ENCODE results near the gene TAF4. TPM values are rescaled to one million over a fixed set of nuclear protein-coding genes. Genes with fewer than 3 reads are reported as not detected.

Gene TAF4
- total and polyA plus RNA-seq, 3 experiments from 2014 or later: 1.4 to 21.0 (median 20.5) TPM

GRCh38 chr20:62063981-62064769 lies 1.5 kb downstream of the TAF4 start:
- ChIA-PET POLR2A (no interaction called here), CTCF (no interaction called here)
- no peaks in the 10 kb centered on the region for H3K36me3 ChIP-seq (ENCODE audit: insufficient read depth, low read length)
- H3K27ac ChIP-seq (ENCODE audit: low read depth, low read length): no peak overlapping the region
- peaks cover 57 to 68% (median 58%) of the 10 kb centered on the region in 3 donors for H3K4me1 Mint-ChIP-seq
- H3K36me3 Mint-ChIP-seq: peaks cover 0 to 15% (median 0%) of the 10 kb centered on the region in 3 donors
- H3K9me3 ChIP-seq (ENCODE audit: low read length): no peaks in the 10 kb centered on the region
- H3K4me3 ChIP-seq (ENCODE audit: low read length): no peak overlapping the region
- peak overlapping the region; percentile 76 to 90 (median 79) for H3K4me3 Mint-ChIP-seq
- H3K4me1 ChIP-seq (ENCODE audit: insufficient read depth, low read length): peaks cover 45% of the 10 kb centered on the region
- no peaks in the 10 kb centered on the region for H3K27me3 ChIP-seq (ENCODE audit: insufficient read depth, low read length, poor library complexity, severe bottlenecking)
- H3K27me3 Mint-ChIP-seq: peaks cover 0 to 5% of the 10 kb centered on the region in 2 donors
- H3K9me3 Mint-ChIP-seq: no peaks in the 10 kb centered on the region
- H3K27ac Mint-ChIP-seq: peak overlapping the region in 5 of 8 donors; percentile 36 to 89 (median 77)
- DNase-seq: no peak

DNA sequence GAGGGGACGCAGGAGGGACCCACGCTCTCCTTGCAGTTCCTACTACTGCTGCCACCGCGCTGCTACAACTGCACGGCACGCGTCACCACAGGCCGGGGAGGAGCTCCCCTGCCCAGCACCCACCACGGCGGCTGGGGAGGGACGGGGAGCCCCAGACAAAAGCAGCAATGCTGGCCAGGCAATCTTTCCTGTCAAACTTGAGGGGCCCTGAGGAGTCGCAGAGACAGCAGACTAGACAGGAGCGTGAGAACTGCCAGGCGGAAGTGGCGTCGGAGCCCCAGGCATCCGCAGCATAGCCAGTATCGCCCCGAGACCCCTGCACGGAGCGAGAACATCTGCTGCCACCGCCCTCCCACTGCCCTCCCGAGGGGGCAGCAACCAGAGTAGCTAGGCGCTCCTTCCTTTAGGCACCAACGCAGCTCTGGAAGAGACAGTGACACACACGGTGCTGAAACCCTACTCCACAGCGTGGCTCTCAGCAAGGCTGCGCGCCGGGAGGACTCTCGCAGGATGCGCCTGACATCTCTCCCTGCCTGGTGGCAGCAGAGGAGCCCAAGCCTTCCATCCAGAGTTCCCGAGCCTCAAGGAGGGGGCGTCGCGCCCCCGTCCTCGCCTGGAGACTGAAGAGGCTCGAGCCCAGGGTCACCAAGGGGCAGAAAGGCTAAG lies 2.2 kb downstream of the TAF4 start:
- peaks cover 0 to 5% of the 10 kb centered on the region in 2 donors for H3K27me3 Mint-ChIP-seq
- H3K4me1 Mint-ChIP-seq: peaks cover 57 to 71% (median 62%) of the 10 kb centered on the region in 3 donors
- POLR2A ChIA-PET: no interaction called here
- no peak overlapping the region for H3K4me3 ChIP-seq (ENCODE audit: low read length)
- CTCF ChIA-PET: no interaction called here
- no peak overlapping the region for H3K27ac ChIP-seq (ENCODE audit: low read depth, low read length)
- no peaks in the 10 kb centered on the region for H3K9me3 ChIP-seq (ENCODE audit: low read length)
- H3K4me1 ChIP-seq (ENCODE audit: insufficient read depth, low read length): peaks cover 44% of the 10 kb centered on the region
- no peaks in the 10 kb centered on the region for H3K36me3 ChIP-seq (ENCODE audit: insufficient read depth, low read length)
- peak overlapping the region; percentile 76 to 90 (median 79) for H3K4me3 Mint-ChIP-seq
- H3K9me3 Mint-ChIP-seq: no peaks in the 10 kb centered on the region
- no peak for DNase-seq
- H3K36me3 Mint-ChIP-seq: peaks cover 0 to 15% (median 0%) of the 10 kb centered on the region in 3 donors
- H3K27me3 ChIP-seq (ENCODE audit: insufficient read depth, low read length, poor library complexity, severe bottlenecking): no peaks in the 10 kb centered on the region
- peak overlapping the region in 6 of 8 donors; percentile 42 to 89 (median 74) for H3K27ac Mint-ChIP-seq

- CTCF ChIA-PET: no interaction called here
- peak overlapping the region in 6 of 8 donors; percentile 2 to 85 (median 52) for H3K27ac Mint-ChIP-seq
- POLR2A ChIA-PET: no interaction called here
These were observed 2.9 kb downstream of the TAF4 start for GRCh38 chr20:62062661-62063314.

DNA sequence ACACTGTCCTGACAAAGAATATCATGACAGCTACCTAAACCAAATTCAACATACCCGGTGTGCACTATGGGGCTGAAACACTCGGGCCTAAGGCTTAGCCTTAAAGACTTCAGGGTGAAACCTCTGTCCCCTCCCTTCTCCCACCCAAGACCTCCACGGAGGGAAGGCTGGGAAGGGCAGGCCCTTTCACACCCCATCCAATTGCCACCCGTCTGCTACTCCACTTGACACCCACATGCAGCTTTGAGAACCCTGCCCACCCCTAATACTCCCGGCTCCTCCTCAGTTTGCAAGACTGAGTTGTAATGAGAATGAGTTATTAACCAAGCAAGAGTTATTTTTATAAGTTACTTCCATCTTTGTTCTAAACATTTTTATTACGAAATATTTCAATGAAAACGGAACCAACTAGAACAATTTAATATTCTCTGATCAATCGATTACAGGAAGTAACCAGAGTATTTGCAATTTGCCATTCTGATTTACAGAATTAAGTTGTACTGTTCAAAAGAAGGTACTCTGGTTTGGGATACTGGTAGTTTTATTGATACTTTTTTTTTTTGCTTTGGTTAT lies 3.7 kb downstream of the TAF4 start:
- Mint-ChIP-seq H3K27me3 (peaks cover 0 to 5% of the 10 kb centered on the region in 2 donors), H3K36me3 (peaks cover 0 to 15% (median 0%) of the 10 kb centered on the region in 3 donors), H3K4me1 (peaks cover 48 to 65% (median 49%) of the 10 kb centered on the region in 3 donors), H3K4me3 (peak overlapping the region in 5 of 7 donors; percentile 14 to 90 (median 78)), H3K9me3 (no peaks in the 10 kb centered on the region), H3K27ac (peak overlapping the region in 3 of 8 donors; percentile 23 to 89 (median 85))
- DNase-seq: no peak
- no peak overlapping the region for H3K27ac ChIP-seq (ENCODE audit: low read depth, low read length)
- H3K9me3 ChIP-seq (ENCODE audit: low read length): no peaks in the 10 kb centered on the region
- ChIA-PET POLR2A (no interaction called here), CTCF (interaction anchor here (1.2 to 1.3 kb wide), 2 partner anchors 59 to 74 kb away, joined by 3 read pairs; no protein-coding TSS in a partner anchor)
- no peak overlapping the region for H3K4me3 ChIP-seq (ENCODE audit: low read length)
- peaks cover 31% of the 10 kb centered on the region for H3K4me1 ChIP-seq (ENCODE audit: insufficient read depth, low read length)
- no peaks in the 10 kb centered on the region for H3K36me3 ChIP-seq (ENCODE audit: insufficient read depth, low read length)
- no peaks in the 10 kb centered on the region for H3K27me3 ChIP-seq (ENCODE audit: insufficient read depth, low read length, poor library complexity, severe bottlenecking)

More at GRCh38 chr20:62062661-62063314, 2.9 kb downstream of the TAF4 start:
- Mint-ChIP-seq H3K9me3 (no peaks in the 10 kb centered on the region), H3K27me3 (peaks cover 0 to 5% of the 10 kb centered on the region in 2 donors), H3K4me1 (peaks cover 54 to 67% (median 56%) of the 10 kb centered on the region in 3 donors), H3K36me3 (peaks cover 0 to 15% (median 0%) of the 10 kb centered on the region in 3 donors), H3K4me3 (peak overlapping the region; percentile 76 to 90 (median 79))
- Histone ChIP-seq H3K4me1 (ENCODE audit: insufficient read depth, low read length) (peaks cover 37% of the 10 kb centered on the region), H3K36me3 (ENCODE audit: insufficient read depth, low read length) (no peaks in the 10 kb centered on the region), H3K27ac (ENCODE audit: low read depth, low read length) (no peak overlapping the region), H3K4me3 (ENCODE audit: low read length) (no peak overlapping the region), H3K27me3 (ENCODE audit: insufficient read depth, low read length, poor library complexity, severe bottlenecking) (no peaks in the 10 kb centered on the region), H3K9me3 (ENCODE audit: low read length) (no peaks in the 10 kb centered on the region)
- no peak for DNase-seq

GRCh38 chr20:62060631-62061541 lies 4.8 kb downstream of the TAF4 start:
- H3K27me3 ChIP-seq (ENCODE audit: insufficient read depth, low read length, poor library complexity, severe bottlenecking): no peaks in the 10 kb centered on the region
- Mint-ChIP-seq H3K4me1 (peaks cover 49 to 67% (median 52%) of the 10 kb centered on the region in 3 donors), H3K4me3 (peak overlapping the region in 4 of 7 donors; percentile 4 to 90 (median 50)), H3K9me3 (no peaks in the 10 kb centered on the region), H3K27ac (peak overlapping the region in 3 of 8 donors; percentile 35 to 85 (median 66)), H3K36me3 (peaks cover 0 to 16% (median 0%) of the 10 kb centered on the region in 3 donors), H3K27me3 (no peaks in the 10 kb centered on the region)
- no peak overlapping the region for H3K4me3 ChIP-seq (ENCODE audit: low read length)
- peaks cover 29% of the 10 kb centered on the region for H3K4me1 ChIP-seq (ENCODE audit: insufficient read depth, low read length)
- DNase-seq: no peak
- no peak overlapping the region for H3K27ac ChIP-seq (ENCODE audit: low read depth, low read length)
- H3K36me3 ChIP-seq (ENCODE audit: insufficient read depth, low read length): no peaks in the 10 kb centered on the region
- H3K9me3 ChIP-seq (ENCODE audit: low read length): no peaks in the 10 kb centered on the region
- POLR2A ChIA-PET: no interaction called here
- CTCF ChIA-PET: interaction anchor here (1.2 to 1.3 kb wide), 2 partner anchors 60 to 75 kb away, joined by 3 read pairs; no protein-coding TSS in a partner anchor

- Histone ChIP-seq H3K4me1 (ENCODE audit: insufficient read depth, low read length) (peaks cover 29% of the 10 kb centered on the region), H3K4me3 (ENCODE audit: low read length) (no peak overlapping the region), H3K9me3 (ENCODE audit: low read length) (no peaks in the 10 kb centered on the region), H3K27ac (ENCODE audit: low read depth, low read length) (no peak overlapping the region), H3K27me3 (ENCODE audit: insufficient read depth, low read length, poor library complexity, severe bottlenecking) (no peaks in the 10 kb centered on the region), H3K36me3 (ENCODE audit: insufficient read depth, low read length) (no peaks in the 10 kb centered on the region)
- H3K9me3 Mint-ChIP-seq: no peaks in the 10 kb centered on the region
- H3K4me1 Mint-ChIP-seq: peaks cover 52 to 75% (median 54%) of the 10 kb centered on the region in 3 donors
- H3K36me3 Mint-ChIP-seq: peaks cover 0 to 17% (median 0%) of the 10 kb centered on the region in 3 donors
- H3K27ac Mint-ChIP-seq: peak overlapping the region in 2 of 8 donors; percentile 33 to 48
- H3K4me3 Mint-ChIP-seq: peak overlapping the region in 1 of 7 donors; percentile 90
- ChIA-PET CTCF (no interaction called here), POLR2A (no interaction called here)
- no peaks in the 10 kb centered on the region for H3K27me3 Mint-ChIP-seq
- no peak for DNase-seq
These were observed 5.6 kb downstream of the TAF4 start for GRCh38 chr20:62059920-62060630.

All from CD8-positive, alpha-beta memory T cell (primary cell).